ENCODE measurements around the gene OPCML.

The OPCML gene

GRCh38 chr11:132549001-132549400 lies 983.3 kb downstream of the OPCML start:
- no peak overlapping the region for H3K27ac ChIP-seq (replicated peaks)
- no peak for TF ChIP-seq SPI1 (IDR thresholded peaks at IDR 0.05; ENCODE audit: borderline replicate concordance, low read depth)
- TF ChIP-seq, protein P1, sequence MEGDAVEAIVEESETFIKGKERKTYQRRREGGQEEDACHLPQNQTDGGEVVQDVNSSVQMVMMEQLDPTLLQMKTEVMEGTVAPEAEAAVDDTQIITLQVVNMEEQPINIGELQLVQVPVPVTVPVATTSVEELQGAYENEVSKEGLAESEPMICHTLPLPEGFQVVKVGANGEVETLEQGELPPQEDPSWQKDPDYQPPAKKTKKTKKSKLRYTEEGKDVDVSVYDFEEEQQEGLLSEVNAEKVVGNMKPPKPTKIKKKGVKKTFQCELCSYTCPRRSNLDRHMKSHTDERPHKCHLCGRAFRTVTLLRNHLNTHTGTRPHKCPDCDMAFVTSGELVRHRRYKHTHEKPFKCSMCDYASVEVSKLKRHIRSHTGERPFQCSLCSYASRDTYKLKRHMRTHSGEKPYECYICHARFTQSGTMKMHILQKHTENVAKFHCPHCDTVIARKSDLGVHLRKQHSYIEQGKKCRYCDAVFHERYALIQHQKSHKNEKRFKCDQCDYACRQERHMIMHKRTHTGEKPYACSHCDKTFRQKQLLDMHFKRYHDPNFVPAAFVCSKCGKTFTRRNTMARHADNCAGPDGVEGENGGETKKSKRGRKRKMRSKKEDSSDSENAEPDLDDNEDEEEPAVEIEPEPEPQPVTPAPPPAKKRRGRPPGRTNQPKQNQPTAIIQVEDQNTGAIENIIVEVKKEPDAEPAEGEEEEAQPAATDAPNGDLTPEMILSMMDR (IDR thresholded peaks at IDR 0.05; ENCODE audit: insufficient read depth, low read length), result no peak
- TF ChIP-seq, protein P2, sequence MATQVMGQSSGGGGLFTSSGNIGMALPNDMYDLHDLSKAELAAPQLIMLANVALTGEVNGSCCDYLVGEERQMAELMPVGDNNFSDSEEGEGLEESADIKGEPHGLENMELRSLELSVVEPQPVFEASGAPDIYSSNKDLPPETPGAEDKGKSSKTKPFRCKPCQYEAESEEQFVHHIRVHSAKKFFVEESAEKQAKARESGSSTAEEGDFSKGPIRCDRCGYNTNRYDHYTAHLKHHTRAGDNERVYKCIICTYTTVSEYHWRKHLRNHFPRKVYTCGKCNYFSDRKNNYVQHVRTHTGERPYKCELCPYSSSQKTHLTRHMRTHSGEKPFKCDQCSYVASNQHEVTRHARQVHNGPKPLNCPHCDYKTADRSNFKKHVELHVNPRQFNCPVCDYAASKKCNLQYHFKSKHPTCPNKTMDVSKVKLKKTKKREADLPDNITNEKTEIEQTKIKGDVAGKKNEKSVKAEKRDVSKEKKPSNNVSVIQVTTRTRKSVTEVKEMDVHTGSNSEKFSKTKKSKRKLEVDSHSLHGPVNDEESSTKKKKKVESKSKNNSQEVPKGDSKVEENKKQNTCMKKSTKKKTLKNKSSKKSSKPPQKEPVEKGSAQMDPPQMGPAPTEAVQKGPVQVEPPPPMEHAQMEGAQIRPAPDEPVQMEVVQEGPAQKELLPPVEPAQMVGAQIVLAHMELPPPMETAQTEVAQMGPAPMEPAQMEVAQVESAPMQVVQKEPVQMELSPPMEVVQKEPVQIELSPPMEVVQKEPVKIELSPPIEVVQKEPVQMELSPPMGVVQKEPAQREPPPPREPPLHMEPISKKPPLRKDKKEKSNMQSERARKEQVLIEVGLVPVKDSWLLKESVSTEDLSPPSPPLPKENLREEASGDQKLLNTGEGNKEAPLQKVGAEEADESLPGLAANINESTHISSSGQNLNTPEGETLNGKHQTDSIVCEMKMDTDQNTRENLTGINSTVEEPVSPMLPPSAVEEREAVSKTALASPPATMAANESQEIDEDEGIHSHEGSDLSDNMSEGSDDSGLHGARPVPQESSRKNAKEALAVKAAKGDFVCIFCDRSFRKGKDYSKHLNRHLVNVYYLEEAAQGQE (IDR thresholded peaks at IDR 0.05; ENCODE audit: insufficient replicate concordance, low read depth), result no peak
- no peak for TF ChIP-seq GABPA (IDR thresholded peaks at IDR 0.05; ENCODE audit: low read depth)
- TF ChIP-seq POLR2AphosphoS5 (IDR thresholded peaks at IDR 0.05; ENCODE audit: low read depth), result no peak

GRCh38 chr11:132544007-132544406 lies 988.3 kb downstream of the OPCML start:
- H3K27me3 ChIP-seq (ENCODE audit: insufficient read depth, poor library complexity, severe bottlenecking), result no peaks in the 10 kb centered on the region

More at GRCh38 chr11:132549001-132549400, 983.3 kb downstream of the OPCML start:
- no peak overlapping the region for H3K4me3 ChIP-seq (replicated peaks; ENCODE audit: insufficient read depth, low read length)
- DNase-seq (ENCODE audit: low read depth in 1 of 2, low spot score in 1 of 2), result no peak
- H3K27me3 ChIP-seq (ENCODE audit: insufficient read depth, poor library complexity, severe bottlenecking), result no peaks in the 10 kb centered on the region

DNA sequence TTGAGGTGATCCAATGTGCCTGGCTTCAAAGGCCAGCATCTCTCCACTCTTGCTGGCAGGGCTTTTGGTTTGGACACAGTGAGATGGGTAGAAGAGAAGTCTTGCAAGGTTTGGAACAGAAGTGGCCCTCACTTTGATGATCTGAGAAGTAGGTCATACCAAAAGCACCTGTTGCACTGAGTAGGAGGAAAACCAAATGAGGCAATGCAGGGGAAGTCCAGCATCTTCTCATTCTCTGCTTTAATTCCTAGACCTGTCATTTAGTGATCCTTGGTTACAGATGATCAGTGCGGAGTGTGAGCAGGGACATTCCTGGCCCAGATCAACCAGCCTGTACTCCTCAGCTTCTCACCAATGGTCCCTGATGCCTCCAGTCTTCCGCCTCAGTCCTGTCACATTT lies 990.5 kb downstream of the OPCML start:
- H3K27ac ChIP-seq (replicated peaks), result no peak overlapping the region
- TF ChIP-seq GABPA (IDR thresholded peaks at IDR 0.05; ENCODE audit: low read depth) (no peak), SPI1 (IDR thresholded peaks at IDR 0.05; ENCODE audit: borderline replicate concordance, low read depth) (no peak), POLR2AphosphoS5 (IDR thresholded peaks at IDR 0.05; ENCODE audit: low read depth) (no peak)
- TF ChIP-seq, protein P1 (IDR thresholded peaks at IDR 0.05; ENCODE audit: insufficient read depth, low read length), result no peak
- TF ChIP-seq, protein P2 (IDR thresholded peaks at IDR 0.05; ENCODE audit: insufficient replicate concordance, low read depth), result no peak
- H3K27me3 ChIP-seq (ENCODE audit: insufficient read depth, poor library complexity, severe bottlenecking), result no peaks in the 10 kb centered on the region
- no peak for DNase-seq (ENCODE audit: low read depth in 1 of 2, low spot score in 1 of 2)
- no peak overlapping the region for H3K4me3 ChIP-seq (replicated peaks; ENCODE audit: insufficient read depth, low read length)

More at GRCh38 chr11:132544007-132544406, 988.3 kb downstream of the OPCML start:
- Histone ChIP-seq H3K4me3 (replicated peaks; ENCODE audit: insufficient read depth, low read length) (no peak overlapping the region), H3K27ac (replicated peaks) (no peak overlapping the region)
- TF ChIP-seq SPI1 (IDR thresholded peaks at IDR 0.05; ENCODE audit: borderline replicate concordance, low read depth), result no peak
- TF ChIP-seq, protein P1 (IDR thresholded peaks at IDR 0.05; ENCODE audit: insufficient read depth, low read length), result no peak
- TF ChIP-seq GABPA (IDR thresholded peaks at IDR 0.05; ENCODE audit: low read depth), result no peak
- no peak for TF ChIP-seq POLR2AphosphoS5 (IDR thresholded peaks at IDR 0.05; ENCODE audit: low read depth)
- TF ChIP-seq, protein P2 (IDR thresholded peaks at IDR 0.05; ENCODE audit: insufficient replicate concordance, low read depth), result no peak
- no peak for DNase-seq (ENCODE audit: low read depth in 1 of 2, low spot score in 1 of 2)

All from HL-60 (cell line).